GM23248 (cell line): Measurements from ENCODE around the gene NRDE2.

Experiments used
- EZH2 ChIP-seq: fragments of 200-600 bp; sonication (generic); IDR thresholded peaks from 2 replicates; pipeline ENCODE4 v1.6.1; 2018; ENCODE audit warnings: antibody characterized with exemption, mild to moderate bottlenecking; ENCODE audit not compliant: insufficient read depth, poor library complexity, severe bottlenecking
- EZH2phosphoT487 ChIP-seq: fragments of 200-600 bp; sonication (generic); IDR thresholded peaks from 2 replicates; pipeline ENCODE4 v1.6.1; 2018; ENCODE audit warnings: antibody characterized with exemption, moderate library complexity, mild to moderate bottlenecking, low read depth; ENCODE audit not compliant: insufficient read depth

DNA sequence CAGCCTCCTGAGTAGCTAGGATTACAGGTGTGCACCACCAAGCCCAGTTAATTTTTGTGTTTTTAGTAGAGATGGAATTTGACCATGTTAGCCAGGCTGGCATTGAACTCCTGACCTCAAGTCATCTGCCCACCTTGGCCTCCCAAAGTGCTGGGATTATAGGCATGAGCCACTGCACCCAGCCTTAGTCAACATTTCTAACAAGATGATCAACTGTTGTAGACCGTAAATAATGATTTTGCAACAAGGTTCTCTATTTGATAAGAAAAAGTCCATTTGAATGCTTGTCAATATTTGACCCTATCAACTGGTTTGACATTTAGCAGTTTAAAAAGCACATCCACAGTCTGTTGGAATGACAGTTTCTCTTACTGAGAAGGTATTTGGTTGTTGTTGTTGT is 25.2 kb upstream of the NRDE2 start:
- no peak for TF ChIP-seq EZH2phosphoT487
- TF ChIP-seq EZH2 = no peak
